Activated T-cell treated with anti-CD3 and anti-CD28 coated beads, Interleukin-2, amount 50 U/mL, for 48 hours (primary cell): Measurements from ENCODE around the gene MADCAM1.
A peak's percentile ranks its signal among the peaks of the same experiment; 100 is the strongest.

Experiments
- DNase-seq, 2 experiments: peaks; one replicate each; pipeline ENCODE4 v3.0.0-alpha.2; 2020

Gene MADCAM1

GRCh38 chr19:532561-533363 lies 36.5 kb downstream of the MADCAM1 start:
- DNase-seq: peak; percentile 66 to 68

DNA sequence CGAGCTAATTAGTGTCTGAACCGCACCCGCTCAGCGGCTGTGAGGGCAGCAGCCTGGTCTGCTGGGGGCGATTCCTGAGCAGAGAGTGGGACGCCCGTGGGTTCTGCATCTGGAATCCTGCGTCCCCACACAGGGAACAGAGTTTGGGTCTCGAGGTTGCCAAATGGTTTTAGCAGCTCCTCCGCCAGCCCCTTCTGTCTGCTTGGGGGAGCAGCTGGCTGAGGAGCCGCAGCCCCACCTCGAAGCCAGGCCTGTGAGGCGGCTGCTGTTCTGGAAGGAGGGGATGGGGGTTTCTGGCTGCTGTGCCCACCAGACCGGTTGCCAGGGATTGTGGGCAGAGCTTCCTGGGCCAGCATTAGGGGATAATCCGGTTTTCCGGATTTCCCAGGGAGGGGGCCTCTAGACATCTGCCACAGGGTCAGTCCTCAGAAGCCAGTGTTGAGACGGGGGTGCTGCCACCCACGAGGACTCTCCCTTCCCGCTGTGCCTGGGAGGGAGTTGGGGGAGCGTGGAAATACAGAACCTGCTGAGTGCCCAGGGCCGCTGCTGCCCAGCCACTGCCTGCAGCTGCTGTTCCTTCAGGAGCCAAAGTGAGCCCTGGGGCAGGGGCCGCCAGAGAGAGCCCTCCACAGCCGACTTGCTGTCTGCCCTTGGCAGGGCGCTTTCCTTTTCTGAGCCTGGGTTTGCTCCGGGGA lies 37.2 kb downstream of the MADCAM1 start:
- DNase-seq: no peak

GRCh38 chr19:534088-534487 lies 37.8 kb downstream of the MADCAM1 start:
- no peak for DNase-seq

- DNase-seq: no peak
Measured at GRCh38 chr19:535017-535835, 38.9 kb downstream of the MADCAM1 start.

DNA sequence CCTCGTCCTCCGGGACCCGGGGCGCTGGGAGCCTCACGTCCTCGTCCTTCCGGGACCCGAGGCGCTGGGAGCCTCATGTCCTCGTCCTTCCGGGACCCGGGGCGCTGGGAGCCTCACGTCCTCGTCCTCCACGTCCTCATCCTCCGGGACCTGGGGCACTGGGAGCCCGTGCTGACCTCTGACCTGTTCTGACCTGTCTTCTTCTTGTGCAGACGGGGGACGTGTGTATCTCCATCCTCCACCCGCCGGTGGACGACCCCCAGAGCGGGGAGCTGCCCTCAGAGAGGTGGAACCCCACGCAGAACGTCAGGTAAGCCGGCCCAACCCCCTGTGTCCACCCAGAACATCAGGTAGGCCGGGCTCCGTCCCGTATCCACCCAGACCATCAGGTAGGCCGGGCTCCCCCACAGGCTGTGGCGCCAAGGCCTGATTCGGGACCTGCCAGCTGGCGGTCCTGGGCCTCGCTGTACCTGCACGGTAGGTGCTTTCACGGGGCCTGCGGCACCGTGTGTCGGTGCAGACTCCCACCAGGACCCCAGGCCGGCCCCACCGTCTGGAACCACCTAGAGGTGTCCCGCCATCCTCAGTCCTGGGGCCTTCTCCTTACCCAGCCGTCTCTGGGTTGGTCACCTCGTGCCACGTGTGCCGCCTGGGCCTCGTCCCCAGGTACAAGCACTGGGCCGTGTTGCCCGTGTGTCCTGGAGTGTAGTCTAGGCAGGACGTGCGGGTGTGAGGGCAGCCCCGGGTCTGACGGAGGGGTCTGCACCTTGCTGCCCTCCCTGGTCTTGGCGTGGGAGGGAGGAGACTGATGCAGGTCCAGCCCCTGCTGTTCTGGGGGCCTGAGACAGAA lies 40.0 kb downstream of the MADCAM1 start:
- no peak for DNase-seq

- no peak for DNase-seq
Measured at GRCh38 chr19:536881-537404, 40.7 kb downstream of the MADCAM1 start.

DNA sequence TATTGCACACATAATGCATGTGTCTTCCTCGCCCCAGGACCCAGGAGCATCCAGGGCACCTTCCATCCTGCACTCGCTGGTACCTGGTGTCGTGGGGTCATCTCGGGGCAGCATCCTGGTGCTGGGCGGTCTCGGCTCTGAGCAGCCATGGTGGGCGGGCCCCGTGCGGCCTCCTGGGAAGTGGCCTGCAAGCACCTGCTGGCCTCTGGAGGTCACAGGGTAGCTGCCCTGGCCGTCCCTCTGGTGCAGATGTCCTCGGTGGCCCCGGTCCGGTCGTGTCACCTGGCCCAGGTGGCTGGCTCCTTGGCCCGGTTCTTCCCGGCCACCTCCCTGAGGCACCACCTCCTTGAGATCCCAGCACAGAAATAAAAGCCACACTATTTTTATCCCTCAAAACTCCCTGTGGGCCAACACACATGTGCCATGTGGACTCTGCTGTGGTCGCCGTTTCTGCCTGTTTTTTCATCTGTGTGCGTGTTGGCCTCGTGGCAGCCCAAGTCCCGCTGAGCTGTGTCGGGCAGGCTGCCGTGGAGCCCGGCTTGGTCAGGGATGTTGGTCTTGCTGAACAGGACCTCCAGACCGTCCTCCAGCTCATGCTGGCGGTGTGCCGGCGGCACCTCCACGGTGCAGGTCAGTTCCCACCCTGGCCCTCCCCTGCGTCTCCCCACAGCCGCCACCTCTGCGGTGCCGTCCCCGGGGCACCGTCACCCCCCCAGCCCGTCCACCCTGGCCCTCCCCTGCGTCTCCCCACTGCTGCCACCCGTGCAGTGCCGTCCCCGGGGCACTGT lies 42.5 kb downstream of the MADCAM1 start:
- no peak for DNase-seq

- no peak for DNase-seq
Measured at GRCh38 chr19:539429-540030, 43.2 kb downstream of the MADCAM1 start.

DNA sequence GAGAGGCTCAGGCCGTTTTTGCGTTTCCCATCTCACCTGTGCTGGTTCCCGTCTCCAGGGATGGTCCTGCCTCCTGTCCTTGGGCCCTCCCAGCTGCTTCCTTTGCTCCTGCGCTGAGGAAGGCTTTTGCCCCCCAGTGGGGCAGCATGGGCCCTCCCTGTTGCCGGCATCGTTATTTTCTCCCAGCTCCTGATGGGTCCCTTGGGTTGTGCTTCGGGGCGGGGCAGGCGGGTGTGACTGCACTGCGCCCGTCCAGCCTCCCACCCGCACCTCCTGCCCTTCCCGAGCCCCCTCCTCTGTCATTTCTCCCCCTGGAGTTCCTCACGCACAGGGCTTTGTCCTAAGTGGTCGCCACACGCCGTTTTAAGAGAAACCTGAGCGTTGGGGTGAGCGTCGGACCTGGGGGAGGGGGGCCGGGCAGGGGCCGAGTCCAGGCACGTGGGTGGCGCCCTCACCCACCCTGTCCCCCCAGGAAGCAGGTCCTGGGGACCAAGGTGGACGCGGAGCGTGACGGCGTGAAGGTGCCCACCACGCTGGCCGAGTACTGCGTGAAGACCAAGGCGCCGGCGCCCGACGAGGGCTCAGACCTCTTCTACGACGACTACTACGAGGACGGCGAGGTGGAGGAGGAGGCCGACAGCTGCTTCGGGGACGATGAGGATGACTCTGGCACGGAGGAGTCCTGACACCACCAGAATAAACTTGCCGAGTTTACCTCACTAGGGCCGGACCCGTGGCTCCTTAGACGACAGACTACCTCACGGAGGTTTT lies 44.8 kb downstream of the MADCAM1 start:
- DNase-seq: no peak

- DNase-seq: no peak
Measured at GRCh38 chr19:541699-542098, 45.4 kb downstream of the MADCAM1 start.

- DNase-seq: no peak
Measured at GRCh38 chr19:542173-542866, 46.0 kb downstream of the MADCAM1 start.

DNA sequence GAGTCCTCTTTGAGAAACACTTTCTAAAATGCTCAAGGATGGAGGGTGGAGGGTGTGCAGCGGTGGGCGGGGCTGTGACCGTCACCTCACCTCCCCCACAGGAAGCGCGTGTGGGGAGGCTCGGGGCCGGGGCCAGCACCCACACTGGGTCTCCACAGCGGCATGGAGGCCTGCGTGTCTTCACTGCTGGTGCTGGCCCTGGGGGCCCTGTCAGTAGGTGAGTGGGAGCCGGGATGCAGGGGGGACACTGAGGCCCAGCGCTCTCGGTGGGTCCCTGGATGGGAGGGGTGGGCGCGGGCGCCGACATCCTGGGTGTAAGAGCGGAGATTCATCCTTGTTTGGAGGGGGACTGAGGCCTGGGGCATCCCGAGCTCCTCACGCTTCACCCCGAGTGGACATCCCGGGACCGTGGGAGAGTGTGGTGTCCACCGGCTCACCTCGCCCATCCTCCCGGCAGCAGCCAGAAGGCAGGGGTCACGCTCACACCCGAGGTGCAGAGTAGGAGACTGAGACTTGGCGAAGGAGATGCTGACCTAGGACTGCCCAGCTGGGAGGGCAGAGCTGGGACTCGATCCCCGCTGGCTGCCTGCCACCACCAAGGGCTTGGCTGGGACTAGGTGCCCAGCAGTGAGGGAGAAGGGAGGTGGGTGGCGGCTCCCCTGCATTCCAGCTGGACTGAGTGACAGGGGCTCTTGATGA lies 47.8 kb downstream of the MADCAM1 start, which contains the start of gene GZMM:
Gene GZMM (plus strand): TSS at position 144 of the 699 bp plus-strand sequence. CDS start 19 bp downstream, at position 163.
- DNase-seq: peak; percentile 77 to 82

GRCh38 chr19:547117-547516 lies 50.8 kb downstream of the MADCAM1 start:
- DNase-seq: no peak

DNA sequence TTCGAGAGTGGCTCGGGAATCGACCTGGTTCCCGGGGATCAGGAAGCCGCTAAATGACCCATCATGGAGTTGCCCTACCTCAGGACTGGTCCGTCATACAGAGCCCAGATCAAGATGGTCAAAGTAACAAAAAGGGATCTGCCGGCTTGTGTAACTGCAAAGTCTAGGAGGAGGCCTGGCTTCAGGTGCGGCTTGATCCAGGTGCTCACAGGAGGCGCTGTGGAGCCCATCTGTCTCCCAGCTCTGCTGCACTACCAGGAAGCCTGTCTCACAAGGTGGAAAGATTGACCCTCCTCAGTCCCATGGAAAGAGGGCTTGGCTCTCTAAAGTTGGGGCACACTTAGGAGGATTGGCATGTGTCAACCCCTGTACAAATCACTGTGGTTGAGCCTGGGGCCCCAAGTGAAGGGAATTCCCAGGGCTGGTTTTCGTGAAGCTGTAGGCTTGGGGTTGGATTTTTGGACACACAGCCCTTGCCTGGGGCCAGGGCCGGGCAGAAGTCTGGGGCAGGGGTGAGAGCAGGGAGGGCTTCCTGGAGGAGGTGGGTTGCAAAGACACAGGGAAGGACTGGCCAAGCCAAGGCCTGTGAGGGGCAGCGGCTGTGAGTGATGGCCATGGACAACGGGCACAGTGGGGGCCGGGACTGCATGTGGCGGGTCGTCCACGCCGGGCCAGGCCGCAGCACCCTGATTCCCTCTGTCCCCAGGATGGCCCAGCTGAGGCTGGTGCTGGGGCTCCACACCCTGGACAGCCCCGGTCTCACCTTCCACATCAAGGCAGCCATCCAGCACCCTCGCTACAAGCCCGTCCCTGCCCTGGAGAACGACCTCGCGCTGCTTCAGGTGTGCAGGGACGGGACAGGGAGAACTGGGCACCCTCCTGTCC lies 51.8 kb downstream of the MADCAM1 start:
- no peak for DNase-seq

DNA sequence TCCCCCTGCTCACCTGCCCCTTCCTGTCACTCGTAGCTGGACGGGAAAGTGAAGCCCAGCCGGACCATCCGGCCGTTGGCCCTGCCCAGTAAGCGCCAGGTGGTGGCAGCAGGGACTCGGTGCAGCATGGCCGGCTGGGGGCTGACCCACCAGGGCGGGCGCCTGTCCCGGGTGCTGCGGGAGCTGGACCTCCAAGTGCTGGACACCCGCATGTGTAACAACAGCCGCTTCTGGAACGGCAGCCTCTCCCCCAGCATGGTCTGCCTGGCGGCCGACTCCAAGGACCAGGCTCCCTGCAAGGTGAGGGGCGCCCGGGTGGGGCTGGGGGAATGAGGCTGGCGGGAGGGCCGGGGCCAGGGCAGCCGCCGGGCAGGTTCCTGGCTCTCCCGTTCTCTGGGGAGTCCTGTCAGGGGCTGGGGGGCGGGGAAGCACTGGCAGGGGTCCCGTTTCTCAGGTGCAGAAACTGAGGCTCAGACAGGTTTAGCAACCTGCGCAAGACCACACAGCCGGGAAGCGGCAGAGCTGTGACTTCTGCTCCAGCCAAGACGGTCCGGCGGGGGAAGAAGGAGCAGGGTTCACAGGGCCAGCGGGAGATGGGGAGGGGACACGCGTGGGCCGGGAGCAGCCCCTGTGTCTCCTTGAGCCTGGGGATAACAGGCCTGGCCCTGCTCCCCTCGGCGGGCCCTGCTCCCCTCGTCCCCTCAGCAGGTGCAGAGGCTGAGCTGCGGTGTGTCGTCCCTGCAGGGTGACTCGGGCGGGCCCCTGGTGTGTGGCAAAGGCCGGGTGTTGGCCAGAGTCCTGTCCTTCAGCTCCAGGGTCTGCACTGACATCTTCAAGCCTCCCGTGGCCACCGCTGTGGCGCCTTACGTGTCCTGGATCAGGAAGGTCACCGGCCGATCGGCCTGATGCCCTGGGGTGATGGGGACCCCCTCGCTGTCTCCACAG lies 52.9 kb downstream of the MADCAM1 start:
- no peak for DNase-seq

- no peak for DNase-seq
Measured at GRCh38 chr19:554817-555216, 58.5 kb downstream of the MADCAM1 start.
